ENCODE measurements around the gene TCF12. TPM values are rescaled to one million over a fixed set of nuclear protein-coding genes. Genes with fewer than 3 reads are reported as not detected.
"Not testable (repeated sequence)": the region's sequence is repeated elsewhere in the genome, so short reads cannot be mapped to it uniquely, and the experiment has no call there.

Gene TCF12
- total RNA-seq, 1 donor from 2014 or later, result 33.2 TPM

DNA sequence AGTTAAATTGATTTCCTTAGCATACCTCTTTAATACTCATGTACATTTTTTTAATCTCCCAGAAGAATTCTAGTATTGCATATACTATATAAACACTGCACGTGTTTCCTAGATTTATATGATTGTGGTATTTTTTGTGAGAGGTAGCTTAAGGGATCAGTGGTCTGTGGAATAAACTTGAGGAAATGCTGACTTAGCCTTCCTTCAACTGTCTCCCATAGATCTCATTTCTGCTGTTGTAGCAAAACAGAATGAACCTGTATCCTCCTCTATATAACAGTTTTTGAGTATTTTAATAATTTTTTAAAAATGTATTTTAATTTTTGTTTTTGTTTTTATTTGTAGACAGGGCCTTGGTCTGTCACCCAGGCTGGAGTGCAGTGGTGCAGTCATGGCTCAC lies 86.8 kb downstream of the TCF12 start:
- no peaks in the 10 kb centered on the region for H3K27me3 ChIP-seq (ENCODE audit: control insufficient read depth, insufficient read depth, low read length)
- no peak for FAIRE-seq
- no peak for DNase-seq (ENCODE audit: low read depth)
- TF ChIP-seq, protein P1, sequence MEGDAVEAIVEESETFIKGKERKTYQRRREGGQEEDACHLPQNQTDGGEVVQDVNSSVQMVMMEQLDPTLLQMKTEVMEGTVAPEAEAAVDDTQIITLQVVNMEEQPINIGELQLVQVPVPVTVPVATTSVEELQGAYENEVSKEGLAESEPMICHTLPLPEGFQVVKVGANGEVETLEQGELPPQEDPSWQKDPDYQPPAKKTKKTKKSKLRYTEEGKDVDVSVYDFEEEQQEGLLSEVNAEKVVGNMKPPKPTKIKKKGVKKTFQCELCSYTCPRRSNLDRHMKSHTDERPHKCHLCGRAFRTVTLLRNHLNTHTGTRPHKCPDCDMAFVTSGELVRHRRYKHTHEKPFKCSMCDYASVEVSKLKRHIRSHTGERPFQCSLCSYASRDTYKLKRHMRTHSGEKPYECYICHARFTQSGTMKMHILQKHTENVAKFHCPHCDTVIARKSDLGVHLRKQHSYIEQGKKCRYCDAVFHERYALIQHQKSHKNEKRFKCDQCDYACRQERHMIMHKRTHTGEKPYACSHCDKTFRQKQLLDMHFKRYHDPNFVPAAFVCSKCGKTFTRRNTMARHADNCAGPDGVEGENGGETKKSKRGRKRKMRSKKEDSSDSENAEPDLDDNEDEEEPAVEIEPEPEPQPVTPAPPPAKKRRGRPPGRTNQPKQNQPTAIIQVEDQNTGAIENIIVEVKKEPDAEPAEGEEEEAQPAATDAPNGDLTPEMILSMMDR (IDR thresholded peaks at IDR 0.05; ENCODE audit: insufficient read depth, low read length, severe bottlenecking), result no peak
- H3K4me3 ChIP-seq (ENCODE audit: low read depth, low read length), result no peak overlapping the region
- H3K36me3 ChIP-seq (ENCODE audit: control insufficient read depth, insufficient read depth, low read length), result no peaks in the 10 kb centered on the region

- not testable (repeated sequence) for H3K36me3 ChIP-seq (ENCODE audit: control insufficient read depth, insufficient read depth, low read length); FAIRE-seq; DNase-seq (ENCODE audit: low read depth); H3K4me3 ChIP-seq (ENCODE audit: low read depth, low read length); H3K27me3 ChIP-seq (ENCODE audit: control insufficient read depth, insufficient read depth, low read length)
Observed at GRCh38 chr15:57007797-57008196, 89.4 kb downstream of the TCF12 start.

DNA sequence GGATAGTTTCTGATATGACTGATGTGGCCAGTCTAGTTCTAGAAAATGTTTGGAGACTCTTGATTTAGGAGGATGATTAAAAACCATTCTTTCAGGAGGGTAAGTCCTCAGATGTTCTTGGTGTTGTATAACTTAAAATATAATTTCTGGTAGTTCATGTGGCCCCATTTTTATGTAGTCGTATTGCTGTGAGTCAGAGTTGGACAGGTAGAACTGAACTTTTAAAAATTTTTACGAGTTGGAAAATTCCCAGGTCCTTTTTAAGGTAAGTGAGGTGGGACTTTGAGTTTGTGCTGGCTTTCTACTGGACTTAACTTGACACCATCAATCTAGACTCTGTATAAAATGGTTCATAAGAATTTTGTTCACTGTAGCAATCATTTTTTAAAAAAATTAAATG lies 92.3 kb downstream of the TCF12 start:
- TF ChIP-seq, protein P1 (IDR thresholded peaks at IDR 0.05; ENCODE audit: insufficient read depth, low read length, severe bottlenecking), result no peak
- no peaks in the 10 kb centered on the region for H3K27me3 ChIP-seq (ENCODE audit: control insufficient read depth, insufficient read depth, low read length)
- no peak for FAIRE-seq
- H3K4me3 ChIP-seq (ENCODE audit: low read depth, low read length), result no peak overlapping the region
- no peaks in the 10 kb centered on the region for H3K36me3 ChIP-seq (ENCODE audit: control insufficient read depth, insufficient read depth, low read length)
- DNase-seq (ENCODE audit: low read depth), result no peak

- TF ChIP-seq, protein P1 (IDR thresholded peaks at IDR 0.05; ENCODE audit: insufficient read depth, low read length, severe bottlenecking), result no peak
Observed at GRCh38 chr15:57012556-57012955, 94.1 kb downstream of the TCF12 start.

DNA sequence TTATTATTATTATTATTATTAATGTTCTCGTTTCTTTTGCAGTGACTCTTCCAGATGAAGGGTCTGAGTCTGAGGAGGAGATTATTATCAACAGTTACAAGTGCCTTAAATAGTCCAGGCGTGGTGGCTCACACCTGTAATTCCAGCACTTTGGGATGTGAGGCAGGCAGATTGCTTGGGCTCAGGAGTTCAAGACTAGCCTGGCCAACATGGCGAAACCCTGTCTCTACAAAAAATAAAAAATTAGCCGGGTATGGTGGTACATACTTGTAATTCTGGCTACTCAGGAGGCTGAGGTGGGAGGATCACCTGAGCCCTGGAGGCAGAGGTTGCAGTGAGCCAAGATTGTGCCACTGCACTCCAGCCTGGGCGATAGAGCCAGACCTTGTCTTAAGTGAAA lies 96.5 kb downstream of the TCF12 start:
- not testable (repeated sequence) for H3K27me3 ChIP-seq (ENCODE audit: control insufficient read depth, insufficient read depth, low read length); FAIRE-seq; H3K36me3 ChIP-seq (ENCODE audit: control insufficient read depth, insufficient read depth, low read length); H3K4me3 ChIP-seq (ENCODE audit: low read depth, low read length); DNase-seq (ENCODE audit: low read depth)

More at GRCh38 chr15:57012556-57012955, 94.1 kb downstream of the TCF12 start:
- Histone ChIP-seq H3K27me3 (ENCODE audit: control insufficient read depth, insufficient read depth, low read length) (no peaks in the 10 kb centered on the region), H3K36me3 (ENCODE audit: control insufficient read depth, insufficient read depth, low read length) (no peaks in the 10 kb centered on the region), H3K4me3 (ENCODE audit: low read depth, low read length) (no peak overlapping the region)
- no peak for DNase-seq (ENCODE audit: low read depth)
- FAIRE-seq, result no peak

DNA sequence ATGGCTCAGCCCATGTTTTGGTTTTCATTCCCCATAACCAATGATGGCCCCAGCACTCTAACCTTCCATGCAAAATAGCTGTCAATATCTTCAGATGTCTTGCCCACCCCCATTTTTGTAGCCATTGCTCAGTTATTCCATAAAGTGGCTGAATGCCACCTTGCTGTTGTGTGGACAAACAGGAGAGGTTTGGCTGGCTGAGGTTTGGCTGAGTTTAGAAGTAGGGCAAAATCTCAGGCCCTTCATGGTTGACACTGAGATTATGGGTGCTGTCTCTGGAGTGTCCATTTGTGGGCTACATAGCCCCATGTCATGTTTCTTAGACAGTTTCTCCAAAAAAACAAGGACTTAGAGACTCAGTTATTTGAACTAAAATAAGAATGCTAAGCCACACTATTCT lies 96.9 kb downstream of the TCF12 start:
- DNase-seq (ENCODE audit: low read depth), result no peak
- Histone ChIP-seq H3K4me3 (ENCODE audit: low read depth, low read length) (no peak overlapping the region), H3K27me3 (ENCODE audit: control insufficient read depth, insufficient read depth, low read length) (no peaks in the 10 kb centered on the region), H3K36me3 (ENCODE audit: control insufficient read depth, insufficient read depth, low read length) (no peaks in the 10 kb centered on the region)
- TF ChIP-seq, protein P1 (IDR thresholded peaks at IDR 0.05; ENCODE audit: insufficient read depth, low read length, severe bottlenecking), result no peak
- no peak for FAIRE-seq

DNA sequence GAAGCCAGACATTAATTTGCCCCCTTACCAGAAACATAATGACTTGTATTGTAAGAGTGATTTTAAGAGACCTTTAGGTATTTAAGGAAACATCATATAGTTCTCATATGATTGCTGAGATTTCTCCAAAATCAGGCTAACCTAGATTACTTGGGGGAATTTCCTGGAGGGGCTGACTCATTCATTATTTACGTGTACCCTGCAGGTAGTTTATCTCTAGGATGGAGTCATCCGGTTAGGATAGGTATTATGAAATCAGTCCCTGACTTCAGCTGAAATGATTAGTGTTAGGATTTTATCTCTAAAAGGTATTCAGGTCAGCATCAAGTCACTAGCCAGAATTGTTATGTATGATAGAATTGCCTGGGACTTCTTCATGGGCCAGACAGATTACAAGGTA lies 97.5 kb downstream of the TCF12 start:
- H3K4me3 ChIP-seq (ENCODE audit: low read depth, low read length), result no peak overlapping the region
- no peaks in the 10 kb centered on the region for H3K36me3 ChIP-seq (ENCODE audit: control insufficient read depth, insufficient read depth, low read length)
- H3K27me3 ChIP-seq (ENCODE audit: control insufficient read depth, insufficient read depth, low read length), result no peaks in the 10 kb centered on the region
- TF ChIP-seq, protein P1 (IDR thresholded peaks at IDR 0.05; ENCODE audit: insufficient read depth, low read length, severe bottlenecking), result no peak
- no peak for FAIRE-seq
- peak; percentile 94 for DNase-seq (ENCODE audit: low read depth)

All from bronchial epithelial cell (primary cell).